IMR-90 (cell line): ENCODE measurements around the gene NDUFA5. TPM values are rescaled to one million over a fixed set of nuclear protein-coding genes. Genes with fewer than 3 reads are reported as not detected.

Source experiments
- ATAC-seq: fragments of 200-7000 bp; cut with Tn5 transposase; 2 replicates; pipeline ENCODE4 v1.9.1; 2020; ENCODE audit warnings: low read depth, mild to moderate bottlenecking, moderate library complexity
- BruUV-seq: library from RNA; stranded (reverse); fragments of 400-500 nt; replicated peaks from 2 replicates; lab custom pipeline; 2021; lab: Mats Ljungman, UMichigan
- CTCF ChIA-PET: fragments of 300-600 bp; formaldehyde crosslinking; extraction: SDS; loops from one replicate; lab custom pipeline; 2021; ENCODE audit warnings: antibody characterized with exemption; lab: Yijun Ruan, JAX
- POLR2A ChIA-PET: fragments of 300-600 bp; sonication (Branson Sonifier 250); formaldehyde crosslinking; loops from one replicate; lab custom pipeline; 2022; ENCODE audit warnings: antibody characterized with exemption; ENCODE audit not compliant: unreplicated experiment; lab: Charles Lee
- DNase-seq: peaks from one replicate; pipeline ENCODE4 v3.0.0; 2013
- H2AFZ ChIP-seq: replicated peaks from 2 replicates; pipeline ENCODE3; 2013; ENCODE audit warnings: low read length, mild to moderate bottlenecking; ENCODE audit not compliant: poor library complexity
- H2AK5ac ChIP-seq: 2 replicates; pipeline ENCODE4 v1.6.1; 2013; ENCODE audit warnings: low read depth, low read length, inconsistent platforms
- H2AK9ac ChIP-seq: replicated peaks from 2 replicates; pipeline ENCODE3; 2013; ENCODE audit warnings: mild to moderate bottlenecking, low read depth, low read length, moderate library complexity; ENCODE audit not compliant: poor library complexity
- H2BK120ac ChIP-seq: 2 replicates; pipeline ENCODE4 v1.6.1; 2013; ENCODE audit warnings: low read depth, low read length, inconsistent platforms
- H2BK15ac ChIP-seq: 3 replicates; pipeline ENCODE4 v1.6.1; 2013; ENCODE audit warnings: low read depth, low read length, inconsistent platforms
- H2BK20ac ChIP-seq: 2 replicates; pipeline ENCODE4 v1.6.1; 2013; ENCODE audit warnings: low read depth, mild to moderate bottlenecking, inconsistent platforms, low read length, moderate library complexity
- H2BK5ac ChIP-seq: 2 replicates; pipeline ENCODE4 v1.6.1; 2013; ENCODE audit warnings: mild to moderate bottlenecking, low read depth, low read length, inconsistent platforms; ENCODE audit not compliant: poor library complexity, severe bottlenecking
- H3K14ac ChIP-seq: replicated peaks from 2 replicates; pipeline ENCODE4 v1.6.1; 2013; ENCODE audit warnings: low read depth, low read length, inconsistent platforms
- H3K18ac ChIP-seq: 2 replicates; pipeline ENCODE4 v1.6.1; 2013; ENCODE audit warnings: low read depth, low read length, control low read depth
- H3K23ac ChIP-seq: 2 replicates; pipeline ENCODE4 v1.6.1; 2013; ENCODE audit warnings: low read depth, low read length, inconsistent platforms
- H3K27ac ChIP-seq: 2 replicates; pipeline ENCODE4 v1.5.1; 2013; ENCODE audit warnings: mild to moderate bottlenecking, control low read depth, low read length; ENCODE audit not compliant: insufficient read depth
- H3K27me3 ChIP-seq: 2 replicates; pipeline ENCODE4 v1.6.1; 2013; ENCODE audit warnings: low read length; ENCODE audit not compliant: control insufficient read depth, insufficient read depth
- H3K36me3 ChIP-seq: 2 replicates; pipeline ENCODE4 v1.6.1; 2013; ENCODE audit warnings: low read length, mixed read lengths; ENCODE audit not compliant: control insufficient read depth, insufficient read depth
- H3K4ac ChIP-seq: 2 replicates; pipeline ENCODE4 v1.6.1; 2013; ENCODE audit warnings: low read depth, low read length, inconsistent platforms
- H3K4me1 ChIP-seq: 2 replicates; pipeline ENCODE4 v1.6.1; 2013; ENCODE audit warnings: low read length, mixed read lengths; ENCODE audit not compliant: control insufficient read depth, insufficient read depth
- H3K4me2 ChIP-seq: 2 replicates; pipeline ENCODE4 v1.6.1; 2013; ENCODE audit warnings: low read depth, mild to moderate bottlenecking, control low read depth, low read length, moderate library complexity
- H3K4me3 ChIP-seq: 2 replicates; pipeline ENCODE4 v1.5.1; 2013; ENCODE audit warnings: low read depth, mild to moderate bottlenecking, control low read depth, low read length, moderate library complexity; ENCODE audit not compliant: insufficient read depth
- H3K56ac ChIP-seq: 2 replicates; pipeline ENCODE4 v1.6.1; 2013; ENCODE audit warnings: low read length, inconsistent platforms; ENCODE audit not compliant: insufficient read depth; ENCODE audit errors: extremely low read depth
- H3K79me1 ChIP-seq, 2 experiments: 2 replicates each; pipeline ENCODE4 v1.6.1; 2013; ENCODE audit warnings: low read length in 2 of 2, inconsistent platforms in 1 of 2, low read depth in 1 of 2
- H3K9ac ChIP-seq: 2 replicates; pipeline ENCODE4 v1.6.1; 2013; ENCODE audit warnings: low read depth, low read length, control low read depth
- H3K9me1 ChIP-seq: 2 replicates; pipeline ENCODE4 v1.6.1; 2013; ENCODE audit warnings: low read length, inconsistent platforms; ENCODE audit not compliant: insufficient read depth
- H3K9me3 ChIP-seq: 2 replicates; pipeline ENCODE4 v1.6.1; 2013; ENCODE audit warnings: low read length; ENCODE audit not compliant: control insufficient read depth, insufficient read depth
- H4K20me1 ChIP-seq: 2 replicates; pipeline ENCODE4 v1.6.1; 2013; ENCODE audit warnings: low read length, inconsistent platforms; ENCODE audit not compliant: insufficient read depth
- H4K5ac ChIP-seq: 2 replicates; pipeline ENCODE4 v1.6.1; 2013; ENCODE audit warnings: mild to moderate bottlenecking, low read depth, low read length, control low read depth
- H4K8ac ChIP-seq, 2 experiments: 2 replicates each; pipeline ENCODE4 v1.6.1; 2013; ENCODE audit warnings: low read depth in 2 of 2, low read length in 2 of 2, control low read depth in 1 of 2, inconsistent platforms in 1 of 2
- H4K91ac ChIP-seq: 2 replicates; pipeline ENCODE4 v1.6.1; 2013; ENCODE audit warnings: low read depth, low read length, inconsistent platforms; ENCODE audit not compliant: insufficient read depth
- BHLHE40 ChIP-seq: fragments of 150-350 bp; IDR thresholded peaks from 2 replicates; pipeline ENCODE4 v1.6.1; 2016; ENCODE audit warnings: mild to moderate bottlenecking, low read depth, low read length
- CEBPB ChIP-seq: IDR thresholded peaks from 2 replicates; pipeline ENCODE4 v1.6.1; 2012; ENCODE audit warnings: low read depth, low read length, improper control_type of control experiment
- CHD1 ChIP-seq: IDR thresholded peaks from 2 replicates; pipeline ENCODE4 v1.6.1; 2012; ENCODE audit warnings: low read depth, low read length, improper control_type of control experiment
- MAFK ChIP-seq: IDR thresholded peaks from 2 replicates; pipeline ENCODE4 v1.6.1; 2012; ENCODE audit warnings: low read depth, low read length, improper control_type of control experiment
- MXI1 ChIP-seq: IDR thresholded peaks from 2 replicates; pipeline ENCODE4 v1.6.1; 2012; ENCODE audit warnings: low read depth, mild to moderate bottlenecking, low read length, moderate library complexity, borderline replicate concordance
- NFE2L2 ChIP-seq: fragments of 150-350 bp; IDR thresholded peaks from 2 replicates; pipeline ENCODE4 v1.6.1; 2016; ENCODE audit warnings: low read depth, mild to moderate bottlenecking, low read length
- POLR2A ChIP-seq: IDR thresholded peaks from 2 replicates; pipeline ENCODE4 v1.6.1; 2012; ENCODE audit warnings: mild to moderate bottlenecking, low read depth, low read length
- RAD21 ChIP-seq: IDR thresholded peaks from 2 replicates; pipeline ENCODE4 v1.6.1; 2012; ENCODE audit warnings: low read length, improper control_type of control experiment
- RCOR1 ChIP-seq: IDR thresholded peaks from 2 replicates; pipeline ENCODE4 v1.6.1; 2012; ENCODE audit warnings: mild to moderate bottlenecking, low read length, improper control_type of control experiment; ENCODE audit not compliant: insufficient replicate concordance
- SMC3 ChIP-seq: fragments of 150-350 bp; IDR thresholded peaks from 2 replicates; pipeline ENCODE4 v1.6.1; 2016; ENCODE audit warnings: low read depth, mild to moderate bottlenecking, antibody characterized with exemption, low read length, moderate library complexity
- WGBS, 2 experiments: methylation state at CpG; one replicate each; pipeline versions ENCODE4 v1.1.5 to v1.1.7; 2013; ENCODE audit warnings: missing lambda C conversion rate in 2 of 2; ENCODE audit not compliant: insufficient read length in 1 of 2; ENCODE audit errors: extremely low coverage in 2 of 2; 5-methylcytosine and 5-hydroxymethylcytosine counted together
- dilution Hi-C: fragments of 300-500 bp; cut with HindIII; formaldehyde crosslinking; loops from one replicate; pipeline ENCODE4 v1.14.3; 2018; ENCODE audit warnings: low sequenced_read_pairs; ENCODE audit not compliant: unreplicated experiment
- in situ Hi-C: fragments of 300-500 bp; cut with MboI; formaldehyde crosslinking; loops from 3 replicates; pipeline ENCODE4 v1.14.3; 2019; ENCODE audit warnings: low sequenced_read_pairs, inconsistent platforms, mixed read lengths
- intact Hi-C: fragments of 100-400 bp; cut with micrococcal nuclease; formaldehyde crosslinking; loops from 2 replicates; pipeline ENCODE4 v1.10.0; 2022
- polyA plus RNA-seq, 3 experiments: library from polyadenylated mRNA; depleted of rRNA; stranded (reverse); fragments of >200 nt; gene quantifications; 2 replicates each; pipeline ENCODE4 v1.2.3, GENCODE V29; 2012; ENCODE audit warnings: low replicate concordance in 1 of 3
- total RNA-seq: library from RNA; depleted of rRNA; stranded (reverse); fragments of >200 nt; gene quantifications from 2 replicates; pipeline ENCODE4 v1.2.3, GENCODE V29; 2012
- TF ChIP-seq, protein P1 (sequence below): fragments of 150-350 bp; IDR thresholded peaks from 2 replicates; pipeline ENCODE4 v1.6.1; 2017; ENCODE audit warnings: mild to moderate bottlenecking, antibody characterized with exemption, low read length, low read depth
- TF ChIP-seq, protein P2 (sequence below): conservative IDR thresholded peaks from 2 replicates; pipeline ENCODE4 v1.5.1; 2012; ENCODE audit warnings: mild to moderate bottlenecking, low read depth, low read length, improper control_type of control experiment
- TF ChIP-seq, protein P3 (sequence below): fragments of 150-350 bp; IDR thresholded peaks from 2 replicates; pipeline ENCODE4 v1.6.1; 2016; ENCODE audit warnings: low read depth, mild to moderate bottlenecking, low read length, moderate library complexity, borderline replicate concordance

NDUFA5 gene
- total and polyA plus RNA-seq, 2 of the 4 experiments (the other 2 are of a cell fraction): 2.9 to 12.1 TPM

DNA sequence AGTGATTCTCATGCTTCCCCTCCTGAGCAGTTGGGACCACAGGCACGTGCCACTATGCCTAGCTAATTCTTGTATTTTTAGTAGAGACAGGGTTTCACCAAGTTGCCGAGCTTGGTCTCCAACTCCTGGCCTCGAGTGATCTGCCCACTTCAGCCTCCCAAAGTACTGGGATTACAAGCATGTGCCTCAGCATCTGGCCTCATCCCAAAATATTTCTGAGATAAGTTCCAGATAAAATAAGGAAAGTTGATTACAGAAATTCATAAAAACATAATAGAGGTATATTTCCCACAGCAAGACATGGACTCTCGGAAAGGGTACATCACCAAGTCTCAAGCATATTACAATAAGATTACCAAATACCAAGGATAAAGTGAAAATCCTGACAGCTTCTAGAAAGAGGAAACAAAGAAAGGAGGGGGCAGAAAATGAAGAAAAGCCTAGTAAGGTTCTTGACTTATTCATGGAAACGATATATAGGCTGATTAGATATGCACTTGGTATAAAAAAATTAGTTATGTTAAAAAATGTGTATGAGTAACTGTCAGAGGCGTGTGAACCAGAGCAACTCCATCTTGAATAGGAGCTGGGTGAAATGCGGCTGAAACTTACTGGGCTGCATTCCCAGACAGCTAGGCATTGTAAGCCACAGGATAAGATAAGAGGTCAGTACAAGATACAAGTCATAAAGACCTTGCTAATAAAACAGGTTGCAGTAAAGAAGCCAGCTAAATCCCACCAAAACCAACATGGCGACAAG, 58.2 kb downstream of the NDUFA5 start:
- dilution Hi-C loops: no loop called here
- no peak overlapping the region for H2BK20ac ChIP-seq

More for the DNA sequence above, 58.2 kb downstream of the NDUFA5 start:
- H3K56ac ChIP-seq: no peak overlapping the region
- no CpG with 5 or more reads among the region's 8 CpGs for WGBS, 2 experiments
- no peaks in the 10 kb centered on the region for H3K79me1 ChIP-seq
- in situ Hi-C loops (no loop called here), intact Hi-C loops (loop anchor here (10.0 kb wide), 1 partner anchor 135 kb away; no protein-coding TSS in a partner anchor)
- H2AFZ ChIP-seq: no peak overlapping the region
- TF ChIP-seq CEBPB: no peak
- TF ChIP-seq, protein P1, sequence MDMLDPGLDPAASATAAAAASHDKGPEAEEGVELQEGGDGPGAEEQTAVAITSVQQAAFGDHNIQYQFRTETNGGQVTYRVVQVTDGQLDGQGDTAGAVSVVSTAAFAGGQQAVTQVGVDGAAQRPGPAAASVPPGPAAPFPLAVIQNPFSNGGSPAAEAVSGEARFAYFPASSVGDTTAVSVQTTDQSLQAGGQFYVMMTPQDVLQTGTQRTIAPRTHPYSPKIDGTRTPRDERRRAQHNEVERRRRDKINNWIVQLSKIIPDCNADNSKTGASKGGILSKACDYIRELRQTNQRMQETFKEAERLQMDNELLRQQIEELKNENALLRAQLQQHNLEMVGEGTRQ: no peak
- TF ChIP-seq RCOR1: no peak
- no peak for TF ChIP-seq NFE2L2
- no peak for TF ChIP-seq CHD1
- TF ChIP-seq SMC3: no peak
- TF ChIP-seq, protein P2, sequence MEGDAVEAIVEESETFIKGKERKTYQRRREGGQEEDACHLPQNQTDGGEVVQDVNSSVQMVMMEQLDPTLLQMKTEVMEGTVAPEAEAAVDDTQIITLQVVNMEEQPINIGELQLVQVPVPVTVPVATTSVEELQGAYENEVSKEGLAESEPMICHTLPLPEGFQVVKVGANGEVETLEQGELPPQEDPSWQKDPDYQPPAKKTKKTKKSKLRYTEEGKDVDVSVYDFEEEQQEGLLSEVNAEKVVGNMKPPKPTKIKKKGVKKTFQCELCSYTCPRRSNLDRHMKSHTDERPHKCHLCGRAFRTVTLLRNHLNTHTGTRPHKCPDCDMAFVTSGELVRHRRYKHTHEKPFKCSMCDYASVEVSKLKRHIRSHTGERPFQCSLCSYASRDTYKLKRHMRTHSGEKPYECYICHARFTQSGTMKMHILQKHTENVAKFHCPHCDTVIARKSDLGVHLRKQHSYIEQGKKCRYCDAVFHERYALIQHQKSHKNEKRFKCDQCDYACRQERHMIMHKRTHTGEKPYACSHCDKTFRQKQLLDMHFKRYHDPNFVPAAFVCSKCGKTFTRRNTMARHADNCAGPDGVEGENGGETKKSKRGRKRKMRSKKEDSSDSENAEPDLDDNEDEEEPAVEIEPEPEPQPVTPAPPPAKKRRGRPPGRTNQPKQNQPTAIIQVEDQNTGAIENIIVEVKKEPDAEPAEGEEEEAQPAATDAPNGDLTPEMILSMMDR: no peak
- TF ChIP-seq MXI1: no peak
- no peak for TF ChIP-seq RAD21
- TF ChIP-seq, protein P3, sequence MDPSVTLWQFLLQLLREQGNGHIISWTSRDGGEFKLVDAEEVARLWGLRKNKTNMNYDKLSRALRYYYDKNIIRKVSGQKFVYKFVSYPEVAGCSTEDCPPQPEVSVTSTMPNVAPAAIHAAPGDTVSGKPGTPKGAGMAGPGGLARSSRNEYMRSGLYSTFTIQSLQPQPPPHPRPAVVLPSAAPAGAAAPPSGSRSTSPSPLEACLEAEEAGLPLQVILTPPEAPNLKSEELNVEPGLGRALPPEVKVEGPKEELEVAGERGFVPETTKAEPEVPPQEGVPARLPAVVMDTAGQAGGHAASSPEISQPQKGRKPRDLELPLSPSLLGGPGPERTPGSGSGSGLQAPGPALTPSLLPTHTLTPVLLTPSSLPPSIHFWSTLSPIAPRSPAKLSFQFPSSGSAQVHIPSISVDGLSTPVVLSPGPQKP: no peak
- TF ChIP-seq MAFK: no peak
- TF ChIP-seq BHLHE40: no peak
- no peak for TF ChIP-seq POLR2A
- no peak overlapping the region for H4K91ac ChIP-seq
- H3K9me1 ChIP-seq: no peaks in the 10 kb centered on the region
- ATAC-seq (no peak), DNase-seq (no peak)
- H3K23ac ChIP-seq: no peak overlapping the region
- no peak overlapping the region for H2BK15ac ChIP-seq
- no peak overlapping the region for H4K5ac ChIP-seq
- ChIA-PET POLR2A (no interaction called here), CTCF (no interaction called here)
- no peak overlapping the region for H3K4ac ChIP-seq
- BruUV-seq: no TSS peak
- no peaks in the 10 kb centered on the region for H4K20me1 ChIP-seq
- H3K27me3 ChIP-seq: no peaks in the 10 kb centered on the region
- H2BK5ac ChIP-seq: no peak overlapping the region
- H3K14ac ChIP-seq: no peak overlapping the region
- H3K4me1 ChIP-seq: no peaks in the 10 kb centered on the region
- H3K36me3 ChIP-seq: no peaks in the 10 kb centered on the region
- H4K8ac ChIP-seq: no peak overlapping the region
- H3K18ac ChIP-seq: no peak overlapping the region
- H2AK9ac ChIP-seq: no peak overlapping the region
- no peak overlapping the region for H2BK120ac ChIP-seq
- H3K9ac ChIP-seq: no peak overlapping the region
- no peaks in the 10 kb centered on the region for H3K9me3 ChIP-seq
- no peak overlapping the region for H3K4me3 ChIP-seq
- no peak overlapping the region for H2AK5ac ChIP-seq
- no peak overlapping the region for H3K4me2 ChIP-seq
- no peak overlapping the region for H3K27ac ChIP-seq
